GM12878 (cell line): ENCODE measurements around the gene FANCB. TPM values are rescaled to one million over a fixed set of nuclear protein-coding genes. Genes with fewer than 3 reads are reported as not detected.
A peak's percentile ranks its signal among the peaks of the same experiment; 100 is the strongest.

ENCODE experiments used
- ATAC-seq: fragments of 200-7000 bp; cut with Tn5 transposase; 3 replicates; pipeline ENCODE4 v1.9.1; 2020; ENCODE audit warnings: mild to moderate bottlenecking, moderate library complexity
- BruUV-seq: library from RNA; stranded (reverse); fragments of 400-500 nt; replicated peaks from 2 replicates; lab custom pipeline; 2021; lab: Mats Ljungman, UMichigan
- CTCF ChIA-PET: fragments of 300-600 bp; sonication (Branson Sonifier 250); formaldehyde crosslinking; extraction: SDS; loops from one replicate; lab custom pipeline; 2021; ENCODE audit warnings: inconsistent platforms; lab: Yijun Ruan, JAX
- POLR2A ChIA-PET: fragments of 350-600 bp; formaldehyde crosslinking; extraction: SDS; loops from one replicate; lab custom pipeline; 2021; ENCODE audit warnings: inconsistent platforms; lab: Charles Lee
- RAD21 ChIA-PET: fragments of 300-600 bp; sonication (Branson Sonifier 250); formaldehyde crosslinking; loops from one replicate; lab custom pipeline; 2023; ENCODE audit warnings: antibody characterized with exemption; ENCODE audit not compliant: unreplicated experiment; lab: Charles Lee
- SMC1A ChIA-PET: fragments of 300-600 bp; sonication (Branson Sonifier 250); formaldehyde crosslinking; loops from one replicate; lab custom pipeline; 2023; ENCODE audit not compliant: unreplicated experiment, uncharacterized antibody; lab: Charles Lee
- DNase-seq: peaks from one replicate; pipeline ENCODE4 v3.0.0-alpha.2; 2011; ENCODE audit warnings: low read depth, low spot score
- FAIRE-seq: peaks from 3 replicates; lab custom pipeline; 2011; peaks lifted over from hg19 to GRCh38; lab: Jason Lieb, UNC
- H2AFZ ChIP-seq: 2 replicates; pipeline ENCODE4 v1.6.0; 2011; ENCODE audit warnings: low read depth, low read length, control low read depth; ENCODE audit not compliant: control insufficient read depth
- H3K27ac ChIP-seq: 2 replicates; pipeline ENCODE4 v1.5.1; 2011; ENCODE audit warnings: control low read depth; ENCODE audit not compliant: control insufficient read depth, insufficient read depth
- H3K27me3 ChIP-seq, 2 experiments: replicated peaks in 1 of 2; 2 replicates each; pipeline versions ENCODE4 v1.6.0 to v1.6.1; 2011; ENCODE audit warnings: low read length in 1 of 2; ENCODE audit not compliant: control insufficient read depth in 2 of 2, insufficient read depth in 2 of 2
- H3K36me3 ChIP-seq, 2 experiments: 2 replicates each; pipeline ENCODE4 v1.5.1; 2011; ENCODE audit warnings: low read length in 1 of 2; ENCODE audit not compliant: control insufficient read depth in 2 of 2, insufficient read depth in 2 of 2
- H3K4me1 ChIP-seq: 2 replicates; pipeline ENCODE4 v1.6.1; 2011; ENCODE audit warnings: mild to moderate bottlenecking, low read length, moderate library complexity, mixed read lengths; ENCODE audit not compliant: control insufficient read depth, insufficient read depth
- H3K4me2 ChIP-seq: 2 replicates; pipeline ENCODE4 v1.6.0; 2011; ENCODE audit warnings: control low read depth; ENCODE audit not compliant: control insufficient read depth, insufficient read depth
- H3K4me3 ChIP-seq: fragments of 200-600 bp; sonication (generic); 2 replicates; pipeline ENCODE4 v1.5.1; 2016
- H3K79me2 ChIP-seq: 2 replicates; pipeline ENCODE4 v1.6.0; 2011; ENCODE audit warnings: low read length; ENCODE audit not compliant: control insufficient read depth, insufficient read depth
- H3K9ac ChIP-seq: 2 replicates; pipeline ENCODE4 v1.8.0; 2011; ENCODE audit warnings: low read length, control low read depth, mixed read lengths; ENCODE audit not compliant: control insufficient read depth, insufficient read depth
- H3K9me3 ChIP-seq: replicated peaks from 3 replicates; pipeline ENCODE4 v1.5.1; 2011; ENCODE audit warnings: mild to moderate bottlenecking, low read length; ENCODE audit not compliant: control insufficient read depth, insufficient read depth
- H4K20me1 ChIP-seq: 2 replicates; pipeline ENCODE4 v1.6.0; 2011; ENCODE audit not compliant: control insufficient read depth, insufficient read depth
- FOXK2 ChIP-seq: fragments of 450-650 bp; IDR thresholded peaks from 2 replicates; pipeline ENCODE4 v1.6.1; 2017; ENCODE audit warnings: mild to moderate bottlenecking, moderate library complexity
- KAT2A ChIP-seq: conservative IDR thresholded peaks from 2 replicates; pipeline ENCODE4 v1.6.1; 2011; ENCODE audit warnings: low read depth, low read length; ENCODE audit not compliant: control insufficient read depth
- KLF5 ChIP-seq: fragments of 450-650 bp; IDR thresholded peaks from 2 replicates; pipeline ENCODE4 v1.6.1; 2014; ENCODE audit warnings: mild to moderate bottlenecking; ENCODE audit not compliant: partially characterized antibody
- MYB ChIP-seq: fragments of 150-350 bp; IDR thresholded peaks from 2 replicates; pipeline ENCODE4 v1.6.1; 2014; ENCODE audit warnings: mild to moderate bottlenecking, low read depth, low read length, borderline replicate concordance
- NBN ChIP-seq: fragments of 450-650 bp; IDR thresholded peaks from 2 replicates; pipeline ENCODE4 v1.6.1; 2016
- NFXL1 ChIP-seq: fragments of 450-650 bp; IDR thresholded peaks from 2 replicates; pipeline ENCODE4 v1.6.1; 2017; ENCODE audit warnings: antibody characterized with exemption, mild to moderate bottlenecking, borderline replicate concordance
- PAX8 ChIP-seq: fragments of 450-650 bp; IDR thresholded peaks from 2 replicates; pipeline ENCODE4 v1.6.1; 2017; ENCODE audit warnings: mild to moderate bottlenecking, moderate library complexity
- PML ChIP-seq: IDR thresholded peaks from 2 replicates; pipeline ENCODE4 v1.6.1; 2012; ENCODE audit warnings: low read length, inconsistent platforms
- RBBP5 ChIP-seq: fragments of 200-600 bp; sonication (generic); conservative IDR thresholded peaks from 2 replicates; pipeline ENCODE4 v1.6.1; 2016
- SPI1 ChIP-seq: IDR thresholded peaks from 2 replicates; pipeline ENCODE4 v1.6.1; 2011; ENCODE audit warnings: low read depth, mild to moderate bottlenecking, low read length, moderate library complexity, borderline replicate concordance; ENCODE audit not compliant: insufficient read depth
- STAT3 ChIP-seq: IDR thresholded peaks from 2 replicates; pipeline ENCODE4 v1.6.1; 2011; ENCODE audit warnings: low read depth, low read length, improper control_type of control experiment
- TARDBP ChIP-seq: IDR thresholded peaks from 2 replicates; pipeline ENCODE4 v1.6.1; 2016; ENCODE audit warnings: borderline replicate concordance
- TCF7 ChIP-seq: IDR thresholded peaks from 2 replicates; pipeline ENCODE4 v1.6.1; 2014; ENCODE audit warnings: antibody characterized with exemption, borderline replicate concordance
- WGBS: methylation state at CpG from one replicate; pipeline ENCODE4 v1.1.6; 2016; ENCODE audit warnings: low lambda C conversion rate; ENCODE audit not compliant: insufficient replicate concordance, insufficient coverage; ENCODE audit errors: missing lambda C conversion rate; 5-methylcytosine and 5-hydroxymethylcytosine counted together
- in situ Hi-C: fragments of 300-500 bp; cut with MboI; formaldehyde crosslinking; loops from 9 replicates; pipeline ENCODE4 v1.14.3; 2018; ENCODE audit warnings: mixed read lengths
- intact Hi-C: fragments of 100-400 bp; cut with micrococcal nuclease; formaldehyde crosslinking; loops from one replicate; pipeline ENCODE4 v1.14.2; 2022; ENCODE audit not compliant: unreplicated experiment
- polyA plus RNA-seq, 11 experiments: library from polyadenylated mRNA; depleted of rRNA in 4 of 11; unstranded in 6 of 11; stranded (reverse) in 5 of 11; fragments of >200 nt; fragmentation: Nextera tagmentation in 4 of 11; fragmentation: Illumina TruSeq in 1 of 11; extraction: Ambion mirVana in 4 of 11; extraction: Trizol in 1 of 11; gene quantifications; 1 replicate in 1 of 11; 2 replicates in 10 of 11; pipeline versions ENCODE4 v1.2.1 to v1.2.3, GENCODE V29; 2011 to 2016; ENCODE audit warnings: inconsistent platforms in 2 of 11, missing spikeins in 2 of 11, low read depth in 1 of 11
- total RNA-seq, 4 experiments: library from RNA; depleted of rRNA in 3 of 4; stranded (reverse); fragments of >200 nt in 3 of 4; fragmentation: Illumina TruSeq in 1 of 4; extraction: Trizol in 1 of 4; gene quantifications; 2 replicates each; pipeline versions ENCODE4 v1.2.1 to v1.2.3, GENCODE V29; 2013 to 2021
- TF ChIP-seq, protein P1 (sequence below): fragments of 450-650 bp; IDR thresholded peaks from 2 replicates; pipeline ENCODE4 v1.6.1; 2016; ENCODE audit warnings: mild to moderate bottlenecking
- TF ChIP-seq, protein P2 (sequence below): IDR thresholded peaks from 2 replicates; pipeline ENCODE4 v1.6.1; 2012; ENCODE audit warnings: low read depth, low read length, improper control_type of control experiment
- TF ChIP-seq, protein P3 (sequence below): IDR thresholded peaks from 2 replicates; pipeline ENCODE4 v1.6.1; 2012; ENCODE audit warnings: low read length, inconsistent platforms

The FANCB gene
- total and polyA plus RNA-seq, 10 of the 15 experiments (the other 5 are each of a cell fraction or from before 2014, with no cell fraction given), result 3.0 to 14.6 (median 8.4) TPM

- Histone ChIP-seq H3K36me3 (no peaks in the 10 kb centered on the region), H4K20me1 (no peaks in the 10 kb centered on the region), H3K4me3 (no peak overlapping the region), H3K4me2 (no peak overlapping the region), H3K9me3 (no peaks in the 10 kb centered on the region), H3K27ac (no peak overlapping the region)
- POLR2A ChIA-PET, result no interaction called here
- peak; percentile 18; the same call in 1 of the 3 replicates for ATAC-seq
- in situ Hi-C loops, result no loop called here
- SMC1A ChIA-PET, result no interaction called here
- RAD21 ChIA-PET, result no interaction called here
- no peak for FAIRE-seq
- CTCF ChIA-PET, result interaction anchor here (1.5 kb wide), 1 partner anchor 10 kb away, joined by 3 read pairs; no protein-coding TSS in a partner anchor
- TF ChIP-seq NFXL1, result no peak
- TF ChIP-seq TARDBP, result no peak
- no peak for TF ChIP-seq PAX8
- TF ChIP-seq, protein P1, sequence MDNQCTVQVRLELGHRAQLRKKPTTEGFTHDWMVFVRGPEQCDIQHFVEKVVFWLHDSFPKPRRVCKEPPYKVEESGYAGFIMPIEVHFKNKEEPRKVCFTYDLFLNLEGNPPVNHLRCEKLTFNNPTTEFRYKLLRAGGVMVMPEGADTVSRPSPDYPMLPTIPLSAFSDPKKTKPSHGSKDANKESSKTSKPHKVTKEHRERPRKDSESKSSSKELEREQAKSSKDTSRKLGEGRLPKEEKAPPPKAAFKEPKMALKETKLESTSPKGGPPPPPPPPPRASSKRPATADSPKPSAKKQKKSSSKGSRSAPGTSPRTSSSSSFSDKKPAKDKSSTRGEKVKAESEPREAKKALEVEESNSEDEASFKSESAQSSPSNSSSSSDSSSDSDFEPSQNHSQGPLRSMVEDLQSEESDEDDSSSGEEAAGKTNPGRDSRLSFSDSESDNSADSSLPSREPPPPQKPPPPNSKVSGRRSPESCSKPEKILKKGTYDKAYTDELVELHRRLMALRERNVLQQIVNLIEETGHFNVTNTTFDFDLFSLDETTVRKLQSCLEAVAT, result no peak
- no peak for TF ChIP-seq MYB
- no peak for TF ChIP-seq RBBP5
- TF ChIP-seq TCF7, result no peak
- TF ChIP-seq SPI1, result no peak
- TF ChIP-seq STAT3, result no peak
- TF ChIP-seq FOXK2, result no peak
- TF ChIP-seq NBN, result no peak
- TF ChIP-seq KLF5, result no peak
- TF ChIP-seq, protein P2, sequence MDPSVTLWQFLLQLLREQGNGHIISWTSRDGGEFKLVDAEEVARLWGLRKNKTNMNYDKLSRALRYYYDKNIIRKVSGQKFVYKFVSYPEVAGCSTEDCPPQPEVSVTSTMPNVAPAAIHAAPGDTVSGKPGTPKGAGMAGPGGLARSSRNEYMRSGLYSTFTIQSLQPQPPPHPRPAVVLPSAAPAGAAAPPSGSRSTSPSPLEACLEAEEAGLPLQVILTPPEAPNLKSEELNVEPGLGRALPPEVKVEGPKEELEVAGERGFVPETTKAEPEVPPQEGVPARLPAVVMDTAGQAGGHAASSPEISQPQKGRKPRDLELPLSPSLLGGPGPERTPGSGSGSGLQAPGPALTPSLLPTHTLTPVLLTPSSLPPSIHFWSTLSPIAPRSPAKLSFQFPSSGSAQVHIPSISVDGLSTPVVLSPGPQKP, result no peak
- no peak for TF ChIP-seq KAT2A
- TF ChIP-seq, protein P3, sequence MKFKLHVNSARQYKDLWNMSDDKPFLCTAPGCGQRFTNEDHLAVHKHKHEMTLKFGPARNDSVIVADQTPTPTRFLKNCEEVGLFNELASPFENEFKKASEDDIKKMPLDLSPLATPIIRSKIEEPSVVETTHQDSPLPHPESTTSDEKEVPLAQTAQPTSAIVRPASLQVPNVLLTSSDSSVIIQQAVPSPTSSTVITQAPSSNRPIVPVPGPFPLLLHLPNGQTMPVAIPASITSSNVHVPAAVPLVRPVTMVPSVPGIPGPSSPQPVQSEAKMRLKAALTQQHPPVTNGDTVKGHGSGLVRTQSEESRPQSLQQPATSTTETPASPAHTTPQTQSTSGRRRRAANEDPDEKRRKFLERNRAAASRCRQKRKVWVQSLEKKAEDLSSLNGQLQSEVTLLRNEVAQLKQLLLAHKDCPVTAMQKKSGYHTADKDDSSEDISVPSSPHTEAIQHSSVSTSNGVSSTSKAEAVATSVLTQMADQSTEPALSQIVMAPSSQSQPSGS, result no peak
- TF ChIP-seq PML, result no peak
- TF ChIP-seq, all 136 proteins: peak for 0
- no peaks in the 10 kb centered on the region for H3K27me3 ChIP-seq
- 48% methylated on average over 6 of the region's 6 CpGs for WGBS
- no peak overlapping the region for H2AFZ ChIP-seq
- no peaks in the 10 kb centered on the region for H3K79me2 ChIP-seq
- no peaks in the 10 kb centered on the region for H3K4me1 ChIP-seq
- intact Hi-C loops, result no loop called here
- no TSS peak for BruUV-seq
- DNase-seq, result no peak
- no peak overlapping the region for H3K9ac ChIP-seq
These were observed 49.6 kb upstream of the FANCB start for GRCh38 chrX:14922437-14922836.
